Vagina (tissue), 2 donors: Measurements from ENCODE around the gene CCDC27. TPM values are rescaled to one million over a fixed set of nuclear protein-coding genes. Genes with fewer than 3 reads are reported as not detected.

Source experiments
- DNase-seq, 2 donors: peaks; one replicate each; pipeline ENCODE4 v3.0.0-alpha.2; 2017; ENCODE audit errors: extremely low spot score in 2 of 2
- H3K27ac ChIP-seq: fragments of 200-600 bp; sonication (generic); one replicate; pipeline ENCODE4 v1.5.1; 2019
- H3K27me3 ChIP-seq: fragments of 200-600 bp; sonication (generic); one replicate; pipeline ENCODE4 v1.5.1; 2019
- H3K36me3 ChIP-seq, 2 donors: fragments of 200-600 bp; sonication (generic); one replicate each; pipeline ENCODE4 v1.5.1; 2017 to 2019
- H3K4me1 ChIP-seq: fragments of 200-600 bp; sonication (generic); one replicate; pipeline ENCODE4 v1.5.1; 2019
- H3K4me3 ChIP-seq, 2 donors: fragments of 200-600 bp; sonication (generic); 1 replicate in 1 of 2; 2 replicates in 1 of 2; pipeline ENCODE4 v1.5.1; 2016 to 2019
- H3K9me3 ChIP-seq: fragments of 200-600 bp; sonication (generic); one replicate; pipeline ENCODE4 v1.5.1; 2019
- POLR2A ChIP-seq, 2 donors: fragments of 450-650 bp; IDR thresholded peaks; one replicate each; pipeline ENCODE4 v1.6.1; 2017; ENCODE audit warnings: antibody characterized with exemption in 2 of 2, mild to moderate bottlenecking in 2 of 2, moderate library complexity in 2 of 2
- POLR2AphosphoS5 ChIP-seq, 2 donors: sonication (generic); formaldehyde crosslinking; IDR thresholded peaks; one replicate each; pipeline ENCODE4 v1.9.0; 2017; ENCODE audit warnings: antibody characterized with exemption in 2 of 2, mild to moderate bottlenecking in 2 of 2, low read depth in 1 of 2; ENCODE audit not compliant: insufficient read depth in 1 of 2
- intact Hi-C: fragments of 100-400 bp; cut with DNase I; formaldehyde crosslinking; loops from one replicate; pipeline ENCODE4 v1.15.1; 2023
- total RNA-seq: library from RNA; depleted of rRNA; stranded (reverse); fragments of >200 nt; gene quantifications from one replicate; pipeline ENCODE4 v1.2.3, GENCODE V29; 2016
- TF ChIP-seq, protein P1 (sequence below), 3 experiments: fragments of 450-650 bp in 2 of 3; fragments of 200-600 bp in 1 of 3; sonication (generic) in 1 of 3; IDR thresholded peaks; one replicate each; pipeline ENCODE4 v1.5.1; 2017 to 2019; ENCODE audit warnings: antibody characterized with exemption in 3 of 3, mild to moderate bottlenecking in 2 of 3, moderate library complexity in 2 of 3

Gene CCDC27
- total RNA-seq, 1 donor from 2014 or later, result not detected

DNA sequence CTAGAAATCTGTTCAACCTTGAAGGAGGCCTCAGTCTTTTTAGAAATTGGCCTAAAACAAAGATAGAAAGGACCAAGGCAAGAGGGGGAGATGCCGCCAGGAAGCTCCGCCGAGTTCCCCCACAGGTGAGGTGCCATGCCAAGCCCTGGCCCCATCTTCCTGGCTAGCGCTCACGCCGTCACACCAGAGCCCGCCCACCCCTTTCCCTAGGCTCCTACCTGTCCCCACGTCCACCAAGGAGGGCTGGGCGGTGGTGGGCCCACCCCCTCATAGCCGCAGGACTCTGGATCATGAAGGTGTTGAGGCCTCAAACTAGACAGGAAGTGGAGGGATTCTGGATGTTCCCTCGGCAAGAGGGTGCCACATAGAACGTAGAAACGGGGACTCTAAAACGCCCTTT lies 15.5 kb upstream of the CCDC27 start:
- no peak overlapping the region for H3K27ac ChIP-seq
- no peak for DNase-seq
- no peak overlapping the region for H3K4me3 ChIP-seq
- H3K4me1 ChIP-seq, result no peaks in the 10 kb centered on the region
- H3K9me3 ChIP-seq, result no peaks in the 10 kb centered on the region
- intact Hi-C loops, result no loop called here
- H3K27me3 ChIP-seq, result no peaks in the 10 kb centered on the region
- peaks cover 0 to 31% of the 10 kb centered on the region in 2 donors for H3K36me3 ChIP-seq
- TF ChIP-seq, protein P1, sequence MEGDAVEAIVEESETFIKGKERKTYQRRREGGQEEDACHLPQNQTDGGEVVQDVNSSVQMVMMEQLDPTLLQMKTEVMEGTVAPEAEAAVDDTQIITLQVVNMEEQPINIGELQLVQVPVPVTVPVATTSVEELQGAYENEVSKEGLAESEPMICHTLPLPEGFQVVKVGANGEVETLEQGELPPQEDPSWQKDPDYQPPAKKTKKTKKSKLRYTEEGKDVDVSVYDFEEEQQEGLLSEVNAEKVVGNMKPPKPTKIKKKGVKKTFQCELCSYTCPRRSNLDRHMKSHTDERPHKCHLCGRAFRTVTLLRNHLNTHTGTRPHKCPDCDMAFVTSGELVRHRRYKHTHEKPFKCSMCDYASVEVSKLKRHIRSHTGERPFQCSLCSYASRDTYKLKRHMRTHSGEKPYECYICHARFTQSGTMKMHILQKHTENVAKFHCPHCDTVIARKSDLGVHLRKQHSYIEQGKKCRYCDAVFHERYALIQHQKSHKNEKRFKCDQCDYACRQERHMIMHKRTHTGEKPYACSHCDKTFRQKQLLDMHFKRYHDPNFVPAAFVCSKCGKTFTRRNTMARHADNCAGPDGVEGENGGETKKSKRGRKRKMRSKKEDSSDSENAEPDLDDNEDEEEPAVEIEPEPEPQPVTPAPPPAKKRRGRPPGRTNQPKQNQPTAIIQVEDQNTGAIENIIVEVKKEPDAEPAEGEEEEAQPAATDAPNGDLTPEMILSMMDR (IDR thresholded peaks at IDR 0.05), result no peak

DNA sequence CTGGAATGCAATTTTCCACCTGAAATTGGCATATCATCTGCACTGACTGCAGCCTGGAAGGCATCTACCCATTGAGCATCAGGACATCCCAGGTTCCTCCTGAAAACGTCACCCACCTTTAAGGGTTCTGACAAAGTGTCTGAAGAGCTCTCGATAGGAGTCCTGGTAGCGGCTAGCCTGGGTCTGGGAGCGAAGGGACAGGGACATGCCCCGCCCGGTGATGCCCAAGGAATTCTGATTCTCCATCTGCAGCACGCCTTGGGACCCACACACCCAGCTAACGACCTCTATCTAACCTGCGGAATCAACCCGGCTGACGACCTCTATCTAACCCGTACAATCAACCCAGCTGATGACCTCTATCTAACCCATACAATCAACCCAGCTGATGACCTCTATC lies 13.3 kb upstream of the CCDC27 start:
- intact Hi-C loops, result no loop called here
- H3K4me1 ChIP-seq, result no peaks in the 10 kb centered on the region
- H3K9me3 ChIP-seq, result no peaks in the 10 kb centered on the region
- peaks cover 0 to 46% of the 10 kb centered on the region in 2 donors for H3K36me3 ChIP-seq
- no peak for DNase-seq
- H3K27me3 ChIP-seq, result no peaks in the 10 kb centered on the region
- TF ChIP-seq POLR2A (IDR thresholded peaks at IDR 0.05) (no peak), POLR2AphosphoS5 (IDR thresholded peaks at IDR 0.05; ENCODE audit: insufficient read depth in 1 of 2, low read depth in 1 of 2) (no peak)
- TF ChIP-seq, protein P1 (IDR thresholded peaks at IDR 0.05), result no peak
- no peak overlapping the region for H3K27ac ChIP-seq
- H3K4me3 ChIP-seq, result no peak overlapping the region

DNA sequence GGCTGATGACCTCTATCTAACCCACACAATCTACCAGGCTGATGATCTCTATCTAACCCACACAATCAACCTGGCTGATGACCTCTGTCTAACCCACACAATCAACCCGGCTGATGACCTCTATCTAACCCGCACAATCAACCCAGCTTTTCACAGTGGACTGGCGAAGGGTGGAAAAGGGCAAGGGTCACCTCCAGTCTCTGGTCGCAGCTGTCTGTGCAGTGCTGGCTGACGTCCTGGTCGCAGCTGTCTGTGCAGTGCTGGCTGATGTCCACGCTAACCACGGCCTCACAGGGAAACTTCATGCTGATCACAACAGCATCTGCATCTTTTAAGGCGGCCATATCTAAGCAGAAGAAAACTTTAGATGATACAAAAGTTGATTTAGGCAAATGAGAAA lies 12.2 kb upstream of the CCDC27 start:
- Histone ChIP-seq H3K4me1 (peaks cover 7% of the 10 kb centered on the region), H3K9me3 (no peaks in the 10 kb centered on the region), H3K27me3 (no peaks in the 10 kb centered on the region), H3K4me3 (no peak overlapping the region), H3K27ac (no peak overlapping the region), H3K36me3 (peaks cover 0 to 46% of the 10 kb centered on the region in 2 donors)
- intact Hi-C loops, result no loop called here
- DNase-seq, result no peak
- TF ChIP-seq, protein P1 (IDR thresholded peaks at IDR 0.05), result no peak
- TF ChIP-seq POLR2A (IDR thresholded peaks at IDR 0.05) (no peak), POLR2AphosphoS5 (IDR thresholded peaks at IDR 0.05; ENCODE audit: insufficient read depth in 1 of 2, low read depth in 1 of 2) (no peak)

DNA sequence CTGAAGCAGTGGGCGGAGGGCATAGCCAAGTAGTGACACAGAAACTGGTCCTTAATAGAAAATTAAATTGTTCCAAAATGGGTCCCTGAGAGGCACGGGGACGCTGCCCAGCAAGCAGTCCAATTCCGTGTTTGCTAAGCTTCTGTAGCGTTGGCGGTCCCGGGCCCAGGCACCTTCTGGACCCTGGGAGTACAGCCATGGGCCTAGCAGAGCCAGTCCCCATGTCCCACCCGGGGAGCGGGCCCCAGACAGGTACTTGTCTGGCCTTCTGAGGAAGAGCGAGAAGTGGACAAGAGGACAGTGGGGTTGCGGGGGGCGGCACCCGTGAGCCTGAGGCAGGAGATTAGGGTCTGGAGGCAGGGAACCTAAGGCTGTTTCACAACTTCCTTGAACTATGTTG lies 11.5 kb upstream of the CCDC27 start:
- no peak for DNase-seq
- intact Hi-C loops, result no loop called here
- TF ChIP-seq POLR2A (IDR thresholded peaks at IDR 0.05), result no peak
- no peak for TF ChIP-seq POLR2AphosphoS5 (IDR thresholded peaks at IDR 0.05; ENCODE audit: insufficient read depth in 1 of 2, low read depth in 1 of 2)
- TF ChIP-seq, protein P1 (IDR thresholded peaks at IDR 0.05), result no peak
- H3K9me3 ChIP-seq, result no peaks in the 10 kb centered on the region
- no peak overlapping the region for H3K4me3 ChIP-seq
- H3K36me3 ChIP-seq, result peaks cover 0 to 46% of the 10 kb centered on the region in 2 donors
- no peaks in the 10 kb centered on the region for H3K27me3 ChIP-seq
- H3K4me1 ChIP-seq, result peaks cover 13% of the 10 kb centered on the region
- H3K27ac ChIP-seq, result no peak overlapping the region

DNA sequence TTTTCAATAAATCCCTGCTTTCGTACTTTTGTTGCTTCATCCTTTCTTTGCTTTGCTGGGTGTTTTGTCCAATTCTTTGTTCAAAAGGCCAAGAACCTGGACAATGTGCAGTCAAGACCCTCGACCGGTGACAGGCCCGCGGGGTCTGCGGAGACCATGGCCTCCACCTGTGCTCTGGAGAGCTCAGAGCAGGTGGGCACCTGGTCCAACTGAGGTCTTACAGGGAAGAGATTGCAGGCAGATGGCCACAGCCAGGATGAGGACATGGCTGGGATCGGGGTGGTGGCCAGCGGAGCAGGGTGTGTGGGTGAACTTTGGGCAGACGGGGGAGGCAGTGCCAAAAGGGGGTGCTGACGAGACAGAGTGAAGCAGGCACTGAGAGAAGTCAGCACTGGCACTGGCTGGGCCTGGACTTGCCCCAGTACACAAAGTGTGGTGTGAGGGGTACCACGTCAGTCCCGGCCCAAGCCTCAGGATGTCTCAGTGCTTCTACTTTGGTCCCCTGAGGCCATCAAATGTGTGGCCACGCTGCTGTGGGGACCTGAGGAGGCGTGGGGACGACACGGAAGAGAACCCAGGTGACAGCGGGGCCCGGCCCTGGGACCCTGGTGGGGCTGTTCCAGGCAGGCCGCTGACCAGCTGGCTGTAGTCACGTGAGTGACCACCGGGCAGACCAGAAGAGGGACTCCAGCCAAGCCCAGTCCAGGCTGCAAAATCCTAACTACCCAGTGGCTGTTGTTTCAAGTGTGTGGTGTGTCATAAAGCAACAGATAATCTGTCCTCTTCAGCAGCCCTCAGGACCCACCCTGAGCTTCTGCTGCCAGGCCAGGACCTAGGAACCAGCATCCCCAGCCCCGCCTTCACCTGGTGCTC lies 10.4 kb upstream of the CCDC27 start:
- H3K27me3 ChIP-seq, result no peaks in the 10 kb centered on the region
- TF ChIP-seq, protein P1 (IDR thresholded peaks at IDR 0.05), result no peak
- DNase-seq, result no peak
- intact Hi-C loops, result no loop called here
- no peak overlapping the region for H3K27ac ChIP-seq
- peaks cover 0 to 46% of the 10 kb centered on the region in 2 donors for H3K36me3 ChIP-seq
- no peak overlapping the region for H3K4me3 ChIP-seq
- H3K4me1 ChIP-seq, result peaks cover 23% of the 10 kb centered on the region
- no peaks in the 10 kb centered on the region for H3K9me3 ChIP-seq
